Spleen (tissue), 13 donors: ENCODE measurements around the gene SHISA6. TPM values are rescaled to one million over a fixed set of nuclear protein-coding genes. Genes with fewer than 3 reads are reported as not detected.

Experiments used
- DNase-seq: peaks from one replicate; pipeline ENCODE4 v3.0.0-alpha.2; 2020
- H3K27ac ChIP-seq, 8 donors: fragments of 200-600 bp; sonication (generic) in 7 of 8; 1 replicate in 4 of 8; 2 replicates in 4 of 8; pipeline versions ENCODE4 v1.5.0 to v1.8.0; 2016 to 2021; ENCODE audit warnings: inconsistent platforms in 4 of 8, mild to moderate bottlenecking in 4 of 8, moderate library complexity in 1 of 8
- H3K27me3 ChIP-seq, 7 donors: fragments of 200-600 bp; sonication (generic) in 6 of 7; replicated peaks in 1 of 7; 1 replicate in 4 of 7; 2 replicates in 3 of 7; pipeline versions ENCODE4 v1.5.0 to v1.8.0; 2016 to 2021; ENCODE audit warnings: inconsistent platforms in 3 of 7, mild to moderate bottlenecking in 1 of 7
- H3K36me3 ChIP-seq, 6 donors: fragments of 200-600 bp; sonication (generic) in 5 of 6; 1 replicate in 4 of 6; 2 replicates in 2 of 6; pipeline versions ENCODE4 v1.5.0 to v1.8.0; 2016 to 2021; ENCODE audit warnings: inconsistent platforms in 2 of 6
- H3K4me1 ChIP-seq, 6 donors: fragments of 200-600 bp; sonication (generic) in 5 of 6; 1 replicate in 3 of 6; 2 replicates in 3 of 6; pipeline versions ENCODE4 v1.5.0 to v1.8.0; 2016 to 2021; ENCODE audit warnings: inconsistent platforms in 3 of 6
- H3K4me3 ChIP-seq, 8 donors: fragments of 200-600 bp; sonication (generic) in 7 of 8; 1 replicate in 4 of 8; 2 replicates in 4 of 8; pipeline versions ENCODE4 v1.5.0 to v1.8.0; 2016 to 2021; ENCODE audit warnings: inconsistent platforms in 4 of 8, mild to moderate bottlenecking in 4 of 8, moderate library complexity in 2 of 8
- H3K9me3 ChIP-seq, 8 donors: fragments of 200-600 bp; sonication (generic) in 7 of 8; 1 replicate in 4 of 8; 2 replicates in 4 of 8; pipeline versions ENCODE4 v1.5.0 to v1.8.0; 2016 to 2021; ENCODE audit warnings: inconsistent platforms in 4 of 8
- POLR2A ChIP-seq, 3 donors: fragments of 450-650 bp; IDR thresholded peaks; one replicate each; pipeline ENCODE4 v1.5.1; 2017; ENCODE audit warnings: antibody characterized with exemption in 3 of 3, mild to moderate bottlenecking in 1 of 3
- POLR2AphosphoS5 ChIP-seq, 3 donors: sonication (generic); formaldehyde crosslinking; IDR thresholded peaks; one replicate each; pipeline ENCODE4 v1.5.1; 2017; ENCODE audit warnings: antibody characterized with exemption in 3 of 3
- WGBS, 5 donors: extraction: QIAGEN DNeasy Blood & Tissue Kit in 3 of 5; methylation state at CpG; one replicate each; pipeline versions ENCODE4 v1.1.5 to v1.1.7; 2013 to 2018; 5-methylcytosine and 5-hydroxymethylcytosine counted together
- intact Hi-C: fragments of 100-400 bp; cut with DNase I; formaldehyde crosslinking; loops from one replicate; pipeline ENCODE4 v1.15.0; 2023; ENCODE audit warnings: low total_unique reads
- long read RNA-seq, 2 donors: transcript quantifications; one replicate each; lab custom pipeline, GENCODE V29; 2026
- polyA plus RNA-seq, 3 donors: library from polyadenylated mRNA; stranded (reverse); fragments of 200-250 nt; gene quantifications; one replicate each; pipeline ENCODE4 v1.2.1, GENCODE V29; 2013
- total RNA-seq, 7 donors: library from RNA; depleted of rRNA in 3 of 7; stranded (reverse); fragments of >200 nt in 3 of 7; fragmentation: NEBNext Ultra II Directional in 4 of 7; extraction: Animal tissue kit (Norgen Biotek cat#: 25700) in 4 of 7; gene quantifications; one replicate each; pipeline versions ENCODE4 v1.1.0 to v1.2.1, GENCODE V29; 2016 to 2021
- TF ChIP-seq, protein P1 (sequence below), 11 experiments: fragments of 200-600 bp in 7 of 11; fragments of 450-650 bp in 4 of 11; sonication (generic) in 4 of 11; IDR thresholded peaks in 8 of 11; conservative IDR thresholded peaks in 3 of 11; 1 replicate in 7 of 11; 2 replicates in 4 of 11; pipeline versions ENCODE4 v1.4.0 to v1.8.0; 2016 to 2021; ENCODE audit warnings: antibody characterized with exemption in 11 of 11, inconsistent platforms in 4 of 11, mild to moderate bottlenecking in 1 of 11
- donor health status: healthy with polysubstance abuse.
- donor health status: DM: no; HTN: no; CAD: no; lungs with moderate emphysema.
- donor health status: DM: no; HTN: no; CAD: no.
- donor health status: Bipolar disorder and iron deficiency.
- donor health status: healthy.
- donor health status: DM: no; HTN: no; CAD: no.
- donor health status: DM: yes; HTN: yes; CAD: no.

The SHISA6 gene
- total RNA-seq (under 1 TPM in 5 of 7 donors, not detected in 2; 0.07 to 0.35 (median 0.10) TPM), polyA plus RNA-seq (under 1 TPM in 2 of 3 donors, not detected in 1; under 0.01 to 0.24 TPM)
- long read RNA-seq, donor 1, result 0 reads
- long read RNA-seq, donor 2, result 0 reads

GRCh38 chr17:11240841-11241610 lies at the start of gene SHISA6:
SHISA6 (plus strand) TSS chr17:11241213.
- Histone ChIP-seq H3K27me3 (peaks cover 6 to 81% (median 48%) of the 10 kb centered on the region in 7 donors), H3K9me3 (no peaks in the 10 kb centered on the region), H3K4me3 (peak within 1 kb of the TSS in 6 of 8 donors; percentile 26 to 57 (median 28)), H3K36me3 (no peaks in the 10 kb centered on the region), H3K27ac (no peak within 1 kb of the TSS), H3K4me1 (peaks cover 0 to 13% (median 3%) of the 10 kb centered on the region in 6 donors)
- intact Hi-C loops, result no loop called here
- DNase-seq, result no peak
- WGBS, 5 donors, result 3 to 19% (median 6%) methylated on average over 13 to 126 of the region's 126 CpGs
- TF ChIP-seq POLR2AphosphoS5 (IDR thresholded peaks at IDR 0.05) (no peak), POLR2A (IDR thresholded peaks at IDR 0.05) (no peak)

DNA sequence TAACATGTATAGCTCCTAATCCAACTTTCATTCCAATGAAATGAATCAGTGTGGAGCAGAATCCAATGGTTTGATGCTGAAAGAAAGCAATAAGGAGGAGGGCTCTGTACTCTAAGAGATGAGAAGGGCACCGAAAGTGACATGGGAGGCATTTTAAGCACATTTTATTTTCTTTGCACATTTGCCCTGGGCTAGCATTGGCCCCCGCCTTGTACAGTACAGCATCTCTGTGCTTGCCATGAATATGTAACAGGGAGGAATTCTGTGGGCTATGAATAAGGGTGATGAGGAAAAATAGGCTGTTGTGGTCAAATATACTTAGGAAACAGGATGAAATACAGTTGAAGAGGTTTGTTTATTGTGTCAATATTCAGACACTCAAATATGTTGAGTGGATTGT lies 45.2 kb upstream of the SHISA6 start:
- no peak overlapping the region for H3K27ac ChIP-seq
- no peaks in the 10 kb centered on the region for H3K4me1 ChIP-seq
- 80 to 88% (median 81%) methylated on average over 2 of the region's 2 CpGs for WGBS, 5 donors
- intact Hi-C loops, result no loop called here
- peaks cover 0 to 12% (median 0%) of the 10 kb centered on the region in 8 donors for H3K9me3 ChIP-seq
- DNase-seq, result no peak
- H3K4me3 ChIP-seq, result no peak overlapping the region
- TF ChIP-seq, protein P1, sequence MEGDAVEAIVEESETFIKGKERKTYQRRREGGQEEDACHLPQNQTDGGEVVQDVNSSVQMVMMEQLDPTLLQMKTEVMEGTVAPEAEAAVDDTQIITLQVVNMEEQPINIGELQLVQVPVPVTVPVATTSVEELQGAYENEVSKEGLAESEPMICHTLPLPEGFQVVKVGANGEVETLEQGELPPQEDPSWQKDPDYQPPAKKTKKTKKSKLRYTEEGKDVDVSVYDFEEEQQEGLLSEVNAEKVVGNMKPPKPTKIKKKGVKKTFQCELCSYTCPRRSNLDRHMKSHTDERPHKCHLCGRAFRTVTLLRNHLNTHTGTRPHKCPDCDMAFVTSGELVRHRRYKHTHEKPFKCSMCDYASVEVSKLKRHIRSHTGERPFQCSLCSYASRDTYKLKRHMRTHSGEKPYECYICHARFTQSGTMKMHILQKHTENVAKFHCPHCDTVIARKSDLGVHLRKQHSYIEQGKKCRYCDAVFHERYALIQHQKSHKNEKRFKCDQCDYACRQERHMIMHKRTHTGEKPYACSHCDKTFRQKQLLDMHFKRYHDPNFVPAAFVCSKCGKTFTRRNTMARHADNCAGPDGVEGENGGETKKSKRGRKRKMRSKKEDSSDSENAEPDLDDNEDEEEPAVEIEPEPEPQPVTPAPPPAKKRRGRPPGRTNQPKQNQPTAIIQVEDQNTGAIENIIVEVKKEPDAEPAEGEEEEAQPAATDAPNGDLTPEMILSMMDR (IDR thresholded peaks at IDR 0.05 in 8 of 11, conservative IDR thresholded peaks at IDR 0.05 in 3 of 11), result no peak
- TF ChIP-seq POLR2AphosphoS5 (IDR thresholded peaks at IDR 0.05), result no peak
- TF ChIP-seq POLR2A (IDR thresholded peaks at IDR 0.05), result no peak
- H3K36me3 ChIP-seq, result no peaks in the 10 kb centered on the region
- no peaks in the 10 kb centered on the region for H3K27me3 ChIP-seq

GRCh38 chr17:11204991-11205390 lies 36.0 kb upstream of the SHISA6 start:
- DNase-seq, result no peak
- WGBS, 5 donors, result 69 to 76% (median 71%) methylated on average over 3 of the region's 3 CpGs
- H3K9me3 ChIP-seq, result peaks cover 0 to 32% (median 10%) of the 10 kb centered on the region in 8 donors
- TF ChIP-seq POLR2A (IDR thresholded peaks at IDR 0.05), result no peak
- no peak for TF ChIP-seq POLR2AphosphoS5 (IDR thresholded peaks at IDR 0.05)
- TF ChIP-seq, protein P1 (IDR thresholded peaks at IDR 0.05 in 8 of 11, conservative IDR thresholded peaks at IDR 0.05 in 3 of 11), result no peak
- H3K4me1 ChIP-seq, result no peaks in the 10 kb centered on the region
- H3K27me3 ChIP-seq, result no peaks in the 10 kb centered on the region
- H3K4me3 ChIP-seq, result no peak overlapping the region
- H3K27ac ChIP-seq, result no peak overlapping the region
- intact Hi-C loops, result no loop called here
- H3K36me3 ChIP-seq, result no peaks in the 10 kb centered on the region

DNA sequence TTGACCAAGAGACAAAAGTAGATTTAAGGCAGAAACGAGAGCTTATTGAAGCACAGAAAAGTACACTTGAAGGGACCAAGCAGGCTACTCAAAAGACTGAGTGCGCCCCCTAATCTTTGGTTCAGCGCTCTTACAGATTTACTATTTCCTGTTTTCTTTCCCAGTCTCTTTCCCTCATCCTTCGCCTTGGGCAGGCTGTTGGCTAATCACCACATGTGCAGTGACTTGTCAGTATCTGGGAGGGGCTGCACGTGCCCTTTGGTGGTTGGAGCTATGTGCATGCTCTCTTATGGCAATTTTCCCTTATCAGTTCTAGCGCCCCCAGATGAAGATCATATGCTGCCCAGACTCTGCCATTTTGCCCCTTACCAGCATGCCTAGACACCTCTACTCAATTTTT lies 35.4 kb upstream of the SHISA6 start:
- no peak overlapping the region for H3K27ac ChIP-seq
- peaks cover 0 to 38% (median 16%) of the 10 kb centered on the region in 8 donors for H3K9me3 ChIP-seq
- H3K27me3 ChIP-seq, result no peaks in the 10 kb centered on the region
- no peak for DNase-seq
- no peaks in the 10 kb centered on the region for H3K36me3 ChIP-seq
- H3K4me1 ChIP-seq, result no peaks in the 10 kb centered on the region
- 35 to 52% (median 41%) methylated on average over 6 of the region's 6 CpGs for WGBS, 5 donors
- intact Hi-C loops, result no loop called here
- no peak for TF ChIP-seq POLR2AphosphoS5 (IDR thresholded peaks at IDR 0.05)
- TF ChIP-seq POLR2A (IDR thresholded peaks at IDR 0.05), result no peak
- TF ChIP-seq, protein P1 (IDR thresholded peaks at IDR 0.05 in 8 of 11, conservative IDR thresholded peaks at IDR 0.05 in 3 of 11), result no peak
- H3K4me3 ChIP-seq, result no peak overlapping the region
